GM19463 (cell line): ENCODE data around the gene KLK2.
"Not testable (repeated sequence)": the region's sequence is repeated elsewhere in the genome, so short reads cannot be mapped to it uniquely, and the experiment has no call there.

Experiments used
- ATAC-seq: cut with Tn5 transposase; IDR thresholded peaks from one replicate; pipeline ENCODE4 v1.9.1; 2021; ENCODE audit warnings: mild to moderate bottlenecking, moderate library complexity; ENCODE audit not compliant: unreplicated experiment

The KLK2 gene

GRCh38 chr19:50891253-50891625 is 18.0 kb downstream of the KLK2 start:
- no peak for ATAC-seq

- ATAC-seq: no peak
Observed at GRCh38 chr19:50893047-50893736, 20.0 kb downstream of the KLK2 start.

- ATAC-seq: no peak
Observed at GRCh38 chr19:50894478-50895356, 21.5 kb downstream of the KLK2 start.

- not testable (repeated sequence) for ATAC-seq
Observed at GRCh38 chr19:50896089-50896590, 22.9 kb downstream of the KLK2 start.

GRCh38 chr19:50896591-50897190 is 23.5 kb downstream of the KLK2 start:
- ATAC-seq: peak; percentile 87

GRCh38 chr19:50897191-50897607 is 24.0 kb downstream of the KLK2 start:
- peak; percentile 21 for ATAC-seq

- peak; percentile 14 for ATAC-seq
Observed at GRCh38 chr19:50897612-50898011, 24.4 kb downstream of the KLK2 start.

- ATAC-seq: no peak
Observed at GRCh38 chr19:50898018-50898417, 24.8 kb downstream of the KLK2 start.

GRCh38 chr19:50899569-50899968 is 26.3 kb downstream of the KLK2 start:
- no peak for ATAC-seq

GRCh38 chr19:50902640-50903039 is 29.4 kb downstream of the KLK2 start:
- ATAC-seq: no peak

- ATAC-seq: no peak
Observed at GRCh38 chr19:50906217-50906616, 33.0 kb downstream of the KLK2 start.

- ATAC-seq: no peak
Observed at GRCh38 chr19:50908336-50908735, 35.1 kb downstream of the KLK2 start.

- no peak for ATAC-seq
Observed at GRCh38 chr19:50909240-50910070, 36.2 kb downstream of the KLK2 start.

GRCh38 chr19:50910722-50911121 is 37.5 kb downstream of the KLK2 start:
- ATAC-seq: no peak

GRCh38 chr19:50911206-50912101 is 38.2 kb downstream of the KLK2 start, which contains the start of gene KLK4:
Gene KLK4 (minus strand): TSS chr19:50911395. CDS start chr19:50910738, 657 bp downstream.
- ATAC-seq: no peak

- ATAC-seq: no peak
Observed at GRCh38 chr19:50912102-50912599, 38.9 kb downstream of the KLK2 start.

GRCh38 chr19:50912727-50913716 is 39.8 kb downstream of the KLK2 start:
- ATAC-seq: no peak

- ATAC-seq: no peak
Observed at GRCh38 chr19:50916069-50916468, 42.8 kb downstream of the KLK2 start.
